H1 (cell line): Measurements from ENCODE around the gene MTX1. TPM values are rescaled to one million over a fixed set of nuclear protein-coding genes. Genes with fewer than 3 reads are reported as not detected.

Experiments used
- CTCF ChIA-PET: fragments of 300-600 bp; sonication (Branson Sonifier 250); formaldehyde crosslinking; loops from one replicate; lab custom pipeline; 2021; ENCODE audit not compliant: partially characterized antibody; lab: Charles Lee
- POLR2A ChIA-PET: fragments of 300-600 bp; sonication (Branson Sonifier 250); formaldehyde crosslinking; loops from one replicate; lab custom pipeline; 2021; ENCODE audit warnings: inconsistent platforms; ENCODE audit not compliant: partially characterized antibody; lab: Charles Lee
- DNase-seq, 2 experiments: peaks; one replicate each; pipeline versions ENCODE4 v3.0.0 to v3.0.0-alpha.2; 2010 to 2022; ENCODE audit warnings: low spot score in 2 of 2, low read depth in 1 of 2, mixed read lengths in 1 of 2
- FAIRE-seq: peaks from 2 replicates; lab custom pipeline; 2011; peaks lifted over from hg19 to GRCh38; lab: Jason Lieb, UNC
- H2AFZ ChIP-seq: 2 replicates; pipeline ENCODE4 v1.8.1; 2012; ENCODE audit warnings: low read length, inconsistent platforms
- H2AK5ac ChIP-seq: 2 replicates; pipeline ENCODE4 v1.6.1; 2013; ENCODE audit warnings: low read depth, low read length
- H2BK120ac ChIP-seq: replicated peaks from 2 replicates; pipeline ENCODE3; 2013; ENCODE audit warnings: low read depth, low read length, inconsistent platforms
- H2BK12ac ChIP-seq: 2 replicates; pipeline ENCODE4 v1.6.1; 2013; ENCODE audit warnings: low read depth, low read length
- H2BK15ac ChIP-seq: 2 replicates; pipeline ENCODE4 v1.6.1; 2013; ENCODE audit warnings: low read length
- H2BK20ac ChIP-seq: 2 replicates; pipeline ENCODE4 v1.6.1; 2013; ENCODE audit warnings: low read length
- H2BK5ac ChIP-seq: 2 replicates; pipeline ENCODE4 v1.6.1; 2013; ENCODE audit warnings: low read depth, low read length
- H3K14ac ChIP-seq: 2 replicates; pipeline ENCODE4 v1.6.1; 2013; ENCODE audit warnings: inconsistent platforms; ENCODE audit not compliant: insufficient read length
- H3K18ac ChIP-seq: 2 replicates; pipeline ENCODE4 v1.6.1; 2013; ENCODE audit warnings: low read length; ENCODE audit errors: extremely low read depth
- H3K23ac ChIP-seq: 2 replicates; pipeline ENCODE4 v1.6.1; 2013; ENCODE audit warnings: inconsistent platforms; ENCODE audit not compliant: insufficient read length
- H3K23me2 ChIP-seq: 2 replicates; pipeline ENCODE4 v1.6.1; 2013; ENCODE audit warnings: low read depth, low read length
- H3K27ac ChIP-seq: 2 replicates; pipeline ENCODE4 v1.6.1; 2011; ENCODE audit warnings: low read depth, low read length, inconsistent platforms
- H3K27me3 ChIP-seq, 4 experiments: replicated peaks in 1 of 4; 1 replicate in 1 of 4; 2 replicates in 3 of 4; pipeline versions ENCODE4 v1.6.1 to v1.8.1; 2011 to 2013; ENCODE audit warnings: low read length in 3 of 4, mild to moderate bottlenecking in 3 of 4, inconsistent platforms in 2 of 4, mixed read lengths in 2 of 4, moderate library complexity in 1 of 4; ENCODE audit not compliant: control insufficient read depth in 3 of 4, insufficient read depth in 3 of 4; ENCODE audit errors: extremely low read depth in 1 of 4
- H3K36me3 ChIP-seq, 4 experiments: 2 replicates each; pipeline versions ENCODE4 v1.6.1 to v1.8.1; 2011 to 2013; ENCODE audit warnings: mild to moderate bottlenecking in 4 of 4, low read length in 3 of 4, moderate library complexity in 2 of 4, control low read depth in 1 of 4, inconsistent platforms in 1 of 4; ENCODE audit not compliant: insufficient read depth in 4 of 4, control insufficient read depth in 2 of 4
- H3K4ac ChIP-seq: replicated peaks from 2 replicates; pipeline ENCODE3; 2013; ENCODE audit warnings: low read length, low read depth, mixed read lengths, inconsistent platforms; ENCODE audit not compliant: insufficient read length
- H3K4me1 ChIP-seq, 4 experiments: replicated peaks in 1 of 4; 1 replicate in 1 of 4; 2 replicates in 3 of 4; pipeline versions ENCODE4 v1.6.1 to v1.8.1; 2011 to 2013; ENCODE audit warnings: low read length in 3 of 4, inconsistent platforms in 2 of 4, mixed read lengths in 1 of 4; ENCODE audit not compliant: insufficient read depth in 4 of 4, control insufficient read depth in 3 of 4
- H3K4me2 ChIP-seq, 2 experiments: 2 replicates each; pipeline versions ENCODE4 v1.6.1 to v1.8.1; 2011 to 2013; ENCODE audit warnings: low read depth in 2 of 2, low read length in 2 of 2, control low read depth in 1 of 2, inconsistent platforms in 1 of 2, mild to moderate bottlenecking in 1 of 2; ENCODE audit not compliant: insufficient read depth in 1 of 2
- H3K4me3 ChIP-seq, 4 experiments: fragments of 200-600, 300-600 bp in 1 of 4; sonication (generic), shearing (Covaris generic), sonication (Bioruptor Twin) in 1 of 4; 2 replicates each; pipeline versions ENCODE4 v1.5.1 to v1.8.1; 2011 to 2016; ENCODE audit warnings: low read length in 4 of 4, low read depth in 3 of 4, control low read depth in 2 of 4, inconsistent platforms in 2 of 4, mild to moderate bottlenecking in 2 of 4, mixed read lengths in 1 of 4, moderate library complexity in 1 of 4; ENCODE audit not compliant: insufficient read depth in 2 of 4; ENCODE audit errors: extremely low read depth in 1 of 4
- H3K56ac ChIP-seq: replicated peaks from 2 replicates; pipeline ENCODE3; 2013; ENCODE audit warnings: low read depth, mild to moderate bottlenecking, mixed read lengths, low read length, inconsistent platforms; ENCODE audit not compliant: insufficient read length
- H3K79me1 ChIP-seq: 2 replicates; pipeline ENCODE4 v1.6.1; 2013; ENCODE audit warnings: low read depth, low read length, control low read depth
- H3K79me2 ChIP-seq, 2 experiments: 2 replicates each; pipeline versions ENCODE4 v1.6.1 to v1.8.1; 2012 to 2013; ENCODE audit warnings: low read length in 2 of 2, mild to moderate bottlenecking in 2 of 2, inconsistent platforms in 1 of 2; ENCODE audit not compliant: insufficient read depth in 2 of 2, control insufficient read depth in 1 of 2
- H3K9ac ChIP-seq, 4 experiments: replicated peaks in 1 of 4; 1 replicate in 1 of 4; 2 replicates in 3 of 4; pipeline versions ENCODE4 v1.6.1 to v1.8.1; 2011 to 2013; ENCODE audit warnings: low read depth in 3 of 4, low read length in 3 of 4, control low read depth in 2 of 4, mild to moderate bottlenecking in 2 of 4, moderate library complexity in 2 of 4, inconsistent platforms in 1 of 4; ENCODE audit errors: extremely low read depth in 1 of 4
- H3K9me3 ChIP-seq, 2 experiments: 2 replicates each; pipeline versions ENCODE4 v1.6.1 to v1.8.1; 2012 to 2013; ENCODE audit warnings: mild to moderate bottlenecking in 2 of 2, moderate library complexity in 2 of 2, control low read depth in 1 of 2, inconsistent platforms in 1 of 2, low read depth in 1 of 2, low read length in 1 of 2, mixed read lengths in 1 of 2; ENCODE audit not compliant: insufficient read depth in 2 of 2
- H4K20me1 ChIP-seq, 2 experiments: replicated peaks in 1 of 2; 2 replicates each; pipeline versions ENCODE3 to v1.8.1; 2011 to 2013; ENCODE audit warnings: inconsistent platforms in 2 of 2, low read length in 2 of 2, mild to moderate bottlenecking in 1 of 2; ENCODE audit not compliant: insufficient read depth in 2 of 2, control insufficient read depth in 1 of 2
- H4K5ac ChIP-seq: 2 replicates; pipeline ENCODE4 v1.6.1; 2013; ENCODE audit warnings: low read length, low read depth, mixed read lengths, inconsistent platforms; ENCODE audit not compliant: insufficient read length
- H4K8ac ChIP-seq: 2 replicates; pipeline ENCODE4 v1.8.0; 2013; ENCODE audit warnings: mild to moderate bottlenecking, moderate library complexity, low read length, inconsistent platforms; ENCODE audit not compliant: insufficient read depth; ENCODE audit errors: extremely low read depth
- H4K91ac ChIP-seq: replicated peaks from 2 replicates; pipeline ENCODE3; 2013; ENCODE audit warnings: low read length, mixed read lengths, inconsistent platforms; ENCODE audit not compliant: insufficient read length
- HDAC6 ChIP-seq: IDR thresholded peaks from one replicate; pipeline ENCODE4 v1.7.1; 2012; ENCODE audit warnings: low read depth, mild to moderate bottlenecking, inconsistent platforms, low read length, moderate library complexity
- SAP30 ChIP-seq: fragments of 300-600 bp; sonication (generic); IDR thresholded peaks from 2 replicates; pipeline ENCODE4 v1.7.1; 2012; ENCODE audit warnings: low read length, moderate library complexity, mild to moderate bottlenecking, inconsistent platforms; ENCODE audit not compliant: insufficient read depth, insufficient replicate concordance
- SIRT6 ChIP-seq: IDR thresholded peaks from one replicate; pipeline ENCODE4 v1.7.1; 2012; ENCODE audit warnings: low read length, inconsistent platforms
- SP2 ChIP-seq: IDR thresholded peaks from 2 replicates; pipeline ENCODE4 v1.6.1; 2012; ENCODE audit warnings: mild to moderate bottlenecking, low read length, inconsistent platforms
- TBP ChIP-seq: IDR thresholded peaks from 2 replicates; pipeline ENCODE4 v1.6.1; 2011; ENCODE audit warnings: low read depth, low read length, improper control_type of control experiment
- WGBS, 2 experiments: shearing (Covaris generic) in 1 of 2; methylation state at CpG; one replicate each; pipeline versions ENCODE4 v1.1.6 to v1.1.7; 2013 to 2015; ENCODE audit warnings: low lambda C conversion rate in 2 of 2, mixed read lengths in 2 of 2, inconsistent platforms in 1 of 2, low coverage in 1 of 2, missing lambda C conversion rate in 1 of 2; ENCODE audit not compliant: insufficient replicate concordance in 2 of 2, insufficient coverage in 1 of 2, insufficient read length in 1 of 2; ENCODE audit errors: extremely low coverage in 1 of 2, missing lambda C conversion rate in 1 of 2; 5-methylcytosine and 5-hydroxymethylcytosine counted together
- polyA plus RNA-seq, 7 experiments: library from polyadenylated mRNA; depleted of rRNA in 3 of 7; stranded (reverse) in 5 of 7; unstranded in 2 of 7; fragments of >200 nt in 5 of 7; fragments of 200-250 nt in 2 of 7; gene quantifications; 1 replicate in 5 of 7; 2 replicates in 1 of 7; 4 replicates in 1 of 7; pipeline versions ENCODE4 v1.2.1 to v1.2.3, GENCODE V29; 2011 to 2013; ENCODE audit warnings: missing spikeins in 2 of 7, mixed read lengths in 2 of 7
- total RNA-seq: library from RNA; stranded (reverse); fragmentation: NEBNext Ultra II Directional; extraction: Animal tissue kit (Norgen Biotek cat#: 25700); gene quantifications from 2 replicates; pipeline ENCODE4 v1.2.1, GENCODE V29; 2021
- TF ChIP-seq, protein P1 (sequence below): IDR thresholded peaks from 2 replicates; pipeline ENCODE4 v1.6.1; 2012; ENCODE audit warnings: low read length, inconsistent platforms

Gene MTX1
- total and polyA plus RNA-seq, 2 of the 8 experiments (the other 6 are each of a cell fraction or from before 2014, with no cell fraction given), result 47.9 to 131 TPM

DNA sequence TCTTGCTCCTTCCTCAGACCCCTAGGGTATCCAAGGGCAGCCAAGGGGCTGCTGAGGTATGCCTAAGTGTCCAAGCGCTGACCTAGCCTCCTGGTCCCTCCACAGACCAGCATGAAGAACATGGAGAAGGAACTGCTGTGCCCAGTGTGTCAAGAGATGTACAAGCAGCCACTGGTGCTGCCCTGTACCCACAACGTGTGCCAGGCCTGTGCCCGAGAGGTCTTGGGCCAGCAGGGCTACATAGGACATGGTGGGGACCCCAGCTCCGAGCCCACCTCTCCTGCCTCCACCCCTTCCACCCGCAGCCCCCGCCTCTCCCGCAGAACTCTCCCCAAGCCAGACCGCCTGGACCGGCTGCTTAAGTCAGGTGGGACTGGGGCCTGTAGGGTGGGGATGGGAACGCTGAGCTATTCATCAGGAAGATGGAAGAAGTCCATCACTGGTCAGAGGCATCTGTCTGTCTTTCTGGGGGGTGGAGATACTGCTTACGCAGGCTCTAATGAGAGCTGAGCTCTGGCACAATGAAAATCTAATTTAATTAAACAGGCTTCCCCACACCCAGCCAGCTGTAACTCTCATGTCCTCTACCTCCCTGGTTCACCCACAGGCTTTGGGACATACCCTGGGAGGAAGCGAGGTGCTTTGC lies 33.1 kb upstream of the MTX1 start:
- Histone ChIP-seq H2AFZ (no peak overlapping the region), H4K91ac (no peak overlapping the region), H2BK15ac (peak overlapping the region; percentile 19; the same call in 1 of the 2 replicates), H3K79me1 (no peaks in the 10 kb centered on the region; the same call in 1 of the 2 replicates), H3K9ac (no peak overlapping the region), H4K8ac (0 out of 2 replicates have a peak overlapping the region, but pooled peaks have one; percentile 25), H3K23ac (no peak overlapping the region), H3K14ac (no peak overlapping the region), H3K4me3 (peak overlapping the region; percentile 70 to 95 (median 86)), H3K4ac (peak overlapping the region; percentile 79), H3K36me3 (peaks cover 15 to 36% (median 30%) of the 10 kb centered on the region in 4 experiments), H3K23me2 (peaks cover 10% of the 10 kb centered on the region; the same call in 1 of the 2 replicates), H3K4me1 (peaks cover 3 to 23% (median 8%) of the 10 kb centered on the region in 4 experiments; a peak in 6 of 7 replicates), H4K5ac (peak overlapping the region; percentile 9), H2BK5ac (peak overlapping the region; percentile 84; the same call in 1 of the 2 replicates), H2AK5ac (no peak overlapping the region; the same call in 1 of the 2 replicates), H3K27me3 (no peaks in the 10 kb centered on the region), H3K79me2 (peaks cover 0 to 16% of the 10 kb centered on the region in 2 experiments; a peak in 2 of 4 replicates), H3K27ac (no peak overlapping the region), H3K4me2 (peak overlapping the region; percentile 37 to 90), H3K9me3 (no peaks in the 10 kb centered on the region), H3K18ac (peak overlapping the region; percentile 2; the same call in 1 of the 2 replicates), H2BK12ac (peak overlapping the region; percentile 97; the same call in 1 of the 2 replicates), H3K56ac (no peak overlapping the region), H2BK20ac (no peak overlapping the region; the same call in none of the 2 replicates), H4K20me1 (peaks cover 8 to 10% of the 10 kb centered on the region in 2 experiments), H2BK120ac (peak overlapping the region; percentile 1)
- no peak for DNase-seq
- ChIA-PET POLR2A (interaction anchor here (0.6 to 20.5 kb wide), 13 partner anchors 9 to 283 kb away, joined by 3 to 512 read pairs (median 3); partner anchors contain the start of genes MTX1 and THBS3), CTCF (interaction anchor here (0.7 to 12.4 kb wide), 27 partner anchors 9 to 417 kb away, joined by 3 to 215 read pairs (median 4); partner anchors contain the start of genes ADAM15, DPM3, EFNA1 and SLC50A1)
- 88% methylated on average over 11 of the region's 12 CpGs; no CpG with 5 or more reads in 1 of the 2 experiments for WGBS, 2 experiments
- FAIRE-seq, result no peak
- TF ChIP-seq, protein P1, sequence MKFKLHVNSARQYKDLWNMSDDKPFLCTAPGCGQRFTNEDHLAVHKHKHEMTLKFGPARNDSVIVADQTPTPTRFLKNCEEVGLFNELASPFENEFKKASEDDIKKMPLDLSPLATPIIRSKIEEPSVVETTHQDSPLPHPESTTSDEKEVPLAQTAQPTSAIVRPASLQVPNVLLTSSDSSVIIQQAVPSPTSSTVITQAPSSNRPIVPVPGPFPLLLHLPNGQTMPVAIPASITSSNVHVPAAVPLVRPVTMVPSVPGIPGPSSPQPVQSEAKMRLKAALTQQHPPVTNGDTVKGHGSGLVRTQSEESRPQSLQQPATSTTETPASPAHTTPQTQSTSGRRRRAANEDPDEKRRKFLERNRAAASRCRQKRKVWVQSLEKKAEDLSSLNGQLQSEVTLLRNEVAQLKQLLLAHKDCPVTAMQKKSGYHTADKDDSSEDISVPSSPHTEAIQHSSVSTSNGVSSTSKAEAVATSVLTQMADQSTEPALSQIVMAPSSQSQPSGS, result no peak
- TF ChIP-seq SIRT6, result no peak
- no peak for TF ChIP-seq SAP30
- TF ChIP-seq SP2, result no peak
- TF ChIP-seq HDAC6, result no peak
- no peak for TF ChIP-seq TBP
